ENCODE measurements around the gene NRXN3. TPM values are rescaled to one million over a fixed set of nuclear protein-coding genes. Genes with fewer than 3 reads are reported as not detected.

Gene NRXN3
- polyA plus RNA-seq, 1 experiment: 1.1 TPM

DNA sequence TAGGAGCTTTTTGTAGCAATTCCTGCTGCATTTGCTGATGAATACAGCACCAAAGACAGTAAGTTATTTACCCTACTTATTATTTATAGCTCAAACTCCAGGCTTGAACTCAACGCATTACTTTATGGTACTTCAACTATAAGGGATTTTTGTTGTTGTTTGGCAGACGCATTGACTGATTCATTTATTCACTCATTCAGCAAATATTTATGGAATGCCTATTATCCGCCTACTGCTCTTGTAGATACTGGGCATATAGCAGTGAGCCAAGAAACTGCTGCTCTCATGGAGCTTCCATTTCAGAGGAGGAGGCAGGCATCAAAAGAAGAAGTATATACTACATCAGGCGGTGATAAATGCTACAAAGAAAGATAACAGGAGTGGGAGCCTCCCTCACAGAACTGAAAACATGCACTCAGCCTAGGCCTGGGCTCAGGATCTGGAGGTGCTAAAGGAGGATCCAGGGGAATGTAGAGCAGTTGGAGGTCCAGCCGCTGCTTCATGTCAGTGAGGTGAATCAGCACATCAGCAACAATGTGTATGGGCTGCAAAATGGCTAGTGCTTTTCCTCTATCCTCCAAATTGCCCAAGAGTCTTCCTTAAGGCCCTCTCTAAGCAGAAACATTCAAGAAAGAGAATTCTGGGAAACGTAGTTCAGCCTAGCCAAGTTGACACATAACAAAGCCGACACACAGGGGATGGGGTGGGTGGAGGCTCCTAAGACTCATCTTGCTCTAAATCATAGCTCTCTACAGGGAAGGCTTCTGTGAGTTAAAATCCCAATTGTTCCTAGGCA lies 157.5 kb downstream of the NRXN3 start:
- Histone ChIP-seq H3K4me3 (ENCODE audit: low read depth, low read length) (no peak overlapping the region), H3K9me3 (ENCODE audit: control insufficient read depth, insufficient read depth, low read length) (peaks cover 23% of the 10 kb centered on the region; the same call in 1 of the 2 replicates), H3K27me3 (ENCODE audit: control insufficient read depth, insufficient read depth, low read length) (no peaks in the 10 kb centered on the region), H3K27ac (ENCODE audit: low read depth, low read length) (no peak overlapping the region)
- POLR2A ChIA-PET: no interaction called here
- CTCF ChIA-PET: no interaction called here
- DNase-seq (ENCODE audit: low read depth, low spot score): no peak
- TF ChIP-seq, protein P1, sequence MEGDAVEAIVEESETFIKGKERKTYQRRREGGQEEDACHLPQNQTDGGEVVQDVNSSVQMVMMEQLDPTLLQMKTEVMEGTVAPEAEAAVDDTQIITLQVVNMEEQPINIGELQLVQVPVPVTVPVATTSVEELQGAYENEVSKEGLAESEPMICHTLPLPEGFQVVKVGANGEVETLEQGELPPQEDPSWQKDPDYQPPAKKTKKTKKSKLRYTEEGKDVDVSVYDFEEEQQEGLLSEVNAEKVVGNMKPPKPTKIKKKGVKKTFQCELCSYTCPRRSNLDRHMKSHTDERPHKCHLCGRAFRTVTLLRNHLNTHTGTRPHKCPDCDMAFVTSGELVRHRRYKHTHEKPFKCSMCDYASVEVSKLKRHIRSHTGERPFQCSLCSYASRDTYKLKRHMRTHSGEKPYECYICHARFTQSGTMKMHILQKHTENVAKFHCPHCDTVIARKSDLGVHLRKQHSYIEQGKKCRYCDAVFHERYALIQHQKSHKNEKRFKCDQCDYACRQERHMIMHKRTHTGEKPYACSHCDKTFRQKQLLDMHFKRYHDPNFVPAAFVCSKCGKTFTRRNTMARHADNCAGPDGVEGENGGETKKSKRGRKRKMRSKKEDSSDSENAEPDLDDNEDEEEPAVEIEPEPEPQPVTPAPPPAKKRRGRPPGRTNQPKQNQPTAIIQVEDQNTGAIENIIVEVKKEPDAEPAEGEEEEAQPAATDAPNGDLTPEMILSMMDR (IDR thresholded peaks at IDR 0.05; ENCODE audit: low read depth, low read length): no peak

DNA sequence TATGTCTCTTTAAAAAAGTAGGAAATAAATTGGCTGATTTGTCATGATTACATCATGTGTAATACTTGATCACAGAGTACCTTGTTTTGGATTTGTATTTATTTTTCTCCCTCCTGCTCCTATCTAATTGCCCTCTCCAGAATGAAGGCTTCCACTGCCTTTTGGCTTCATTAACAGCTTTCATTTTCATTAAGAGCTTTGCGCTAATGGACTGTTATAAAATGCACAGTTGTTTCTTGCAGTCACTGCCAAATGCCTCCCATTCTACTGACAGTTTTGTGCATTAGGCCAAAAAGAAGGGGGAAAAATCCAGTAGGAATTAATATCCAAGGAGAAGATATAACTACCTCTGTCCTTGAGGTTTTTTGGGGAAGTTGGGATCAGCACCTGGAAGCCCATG lies 159.2 kb downstream of the NRXN3 start:
- ChIA-PET POLR2A (no interaction called here), CTCF (no interaction called here)
- TF ChIP-seq, protein P1 (IDR thresholded peaks at IDR 0.05; ENCODE audit: low read depth, low read length): no peak
- H3K4me3 ChIP-seq (ENCODE audit: low read depth, low read length): no peak overlapping the region
- no peaks in the 10 kb centered on the region for H3K27me3 ChIP-seq (ENCODE audit: control insufficient read depth, insufficient read depth, low read length)
- no peak for DNase-seq (ENCODE audit: low read depth, low spot score)
- no peak overlapping the region for H3K27ac ChIP-seq (ENCODE audit: low read depth, low read length)
- H3K9me3 ChIP-seq (ENCODE audit: control insufficient read depth, insufficient read depth, low read length): peaks cover 19% of the 10 kb centered on the region; the same call in 1 of the 2 replicates

DNA sequence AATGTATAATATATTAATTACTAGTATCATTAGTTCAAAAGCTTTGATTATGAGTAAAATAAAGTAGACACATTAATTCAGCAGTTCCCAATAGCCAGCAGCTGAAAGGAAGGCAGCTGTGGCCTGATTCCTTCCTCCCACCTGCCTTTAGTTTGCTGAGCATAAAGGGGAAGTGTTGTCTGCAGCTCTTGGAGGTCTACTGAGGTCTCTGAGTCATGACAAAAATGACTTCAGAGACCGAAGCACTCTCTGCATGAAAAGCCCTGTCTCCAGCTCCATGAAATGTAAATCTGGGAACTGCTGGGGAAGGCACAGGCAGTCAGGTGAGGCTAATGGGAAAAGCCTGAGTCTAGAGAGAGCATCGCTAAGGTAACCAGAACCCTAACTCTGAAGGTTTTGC lies 165.4 kb downstream of the NRXN3 start:
- TF ChIP-seq, protein P1 (IDR thresholded peaks at IDR 0.05; ENCODE audit: low read depth, low read length): no peak
- Histone ChIP-seq H3K9me3 (ENCODE audit: control insufficient read depth, insufficient read depth, low read length) (peaks cover 20% of the 10 kb centered on the region; the same call in 1 of the 2 replicates), H3K27me3 (ENCODE audit: control insufficient read depth, insufficient read depth, low read length) (no peaks in the 10 kb centered on the region), H3K27ac (ENCODE audit: low read depth, low read length) (no peak overlapping the region), H3K4me3 (ENCODE audit: low read depth, low read length) (no peak overlapping the region)
- POLR2A ChIA-PET: no interaction called here
- CTCF ChIA-PET: no interaction called here
- no peak for DNase-seq (ENCODE audit: low read depth, low spot score)

DNA sequence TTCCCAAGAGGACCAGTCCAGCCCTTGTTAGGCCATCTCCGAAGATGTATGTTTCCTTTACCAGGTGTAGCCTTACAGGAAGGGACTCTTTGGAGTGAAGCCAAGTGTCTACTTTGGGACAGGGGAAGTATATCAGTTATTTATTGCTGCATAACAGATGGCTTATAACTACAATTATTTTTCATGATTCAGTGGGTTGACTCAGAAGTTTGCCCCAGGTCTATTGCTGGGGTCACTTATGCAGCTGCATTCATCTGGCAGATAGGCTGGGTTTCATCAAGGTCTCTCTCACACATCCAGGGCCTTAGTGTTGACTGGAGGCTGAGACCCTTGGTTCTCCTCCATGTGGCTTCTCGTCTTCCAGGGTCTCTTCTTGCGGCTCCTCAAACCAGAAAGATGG lies 170.1 kb downstream of the NRXN3 start:
- POLR2A ChIA-PET: no interaction called here
- Histone ChIP-seq H3K27me3 (ENCODE audit: control insufficient read depth, insufficient read depth, low read length) (no peaks in the 10 kb centered on the region), H3K4me3 (ENCODE audit: low read depth, low read length) (no peak overlapping the region), H3K9me3 (ENCODE audit: control insufficient read depth, insufficient read depth, low read length) (peaks cover 19% of the 10 kb centered on the region; the same call in 1 of the 2 replicates), H3K27ac (ENCODE audit: low read depth, low read length) (no peak overlapping the region)
- CTCF ChIA-PET: no interaction called here
- TF ChIP-seq, protein P1 (IDR thresholded peaks at IDR 0.05; ENCODE audit: low read depth, low read length): no peak
- DNase-seq (ENCODE audit: low read depth, low spot score): no peak

DNA sequence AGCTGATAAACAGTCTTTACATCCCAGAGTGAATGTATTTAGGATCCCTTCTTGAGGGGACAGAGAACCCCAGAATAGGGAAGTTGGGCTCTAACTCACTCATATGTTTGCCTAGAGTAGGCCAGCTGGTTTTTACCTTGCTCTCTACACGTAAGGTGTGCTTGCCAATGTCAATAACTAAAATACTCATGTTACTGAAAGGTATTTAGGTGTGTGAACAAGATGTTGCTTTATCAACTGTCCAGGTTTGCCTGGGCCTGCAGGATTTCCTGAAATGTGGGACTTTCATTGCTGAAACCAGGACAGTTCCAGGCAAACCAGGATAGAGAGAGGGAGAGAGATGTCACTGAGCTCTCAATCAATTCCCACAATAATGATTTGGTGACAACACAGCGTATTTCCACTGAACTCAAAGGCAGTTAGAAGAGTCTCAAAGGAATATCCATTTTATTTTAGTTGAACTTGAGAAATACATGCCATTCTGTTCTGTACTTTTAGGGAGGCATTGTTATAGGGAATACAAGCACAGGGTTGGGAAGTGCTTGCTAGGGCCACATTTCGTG lies 171.7 kb downstream of the NRXN3 start:
- ChIA-PET CTCF (no interaction called here), POLR2A (no interaction called here)
- Histone ChIP-seq H3K27me3 (ENCODE audit: control insufficient read depth, insufficient read depth, low read length) (no peaks in the 10 kb centered on the region), H3K4me3 (ENCODE audit: low read depth, low read length) (no peak overlapping the region), H3K27ac (ENCODE audit: low read depth, low read length) (no peak overlapping the region), H3K9me3 (ENCODE audit: control insufficient read depth, insufficient read depth, low read length) (peaks cover 25% of the 10 kb centered on the region)
- TF ChIP-seq, protein P1 (IDR thresholded peaks at IDR 0.05; ENCODE audit: low read depth, low read length): no peak
- DNase-seq (ENCODE audit: low read depth, low spot score): no peak

Measured in AG04450 (cell line).